Transverse colon (tissue), 4 donors: ENCODE results near the gene SLCO4A1. TPM values are rescaled to one million over a fixed set of nuclear protein-coding genes. Genes with fewer than 3 reads are reported as not detected.

Source experiments
- DNase-seq: peaks from one replicate; pipeline ENCODE4 v3.0.0-alpha.2; 2019
- H3K27ac ChIP-seq, 4 donors: fragments of 200-600 bp; sonication (generic); 2 replicates each; pipeline ENCODE4 v1.5.1; 2016 to 2018; ENCODE audit warnings: inconsistent platforms in 4 of 4
- H3K27me3 ChIP-seq: fragments of 200-600 bp; sonication (generic); 2 replicates; pipeline ENCODE4 v1.5.1; 2017; ENCODE audit warnings: inconsistent platforms
- H3K36me3 ChIP-seq, 4 donors: fragments of 200-600 bp; sonication (generic); 2 replicates each; pipeline ENCODE4 v1.5.1; 2017 to 2019; ENCODE audit warnings: inconsistent platforms in 4 of 4
- H3K4me1 ChIP-seq, 4 donors: fragments of 200-600 bp; sonication (generic); 2 replicates each; pipeline ENCODE4 v1.5.1; 2017 to 2020; ENCODE audit warnings: inconsistent platforms in 4 of 4
- H3K4me3 ChIP-seq, 4 donors: fragments of 200-600 bp; sonication (generic); 1 replicate in 1 of 4; 2 replicates in 3 of 4; pipeline versions ENCODE4 v1.5.1 to v1.6.1; 2017 to 2019; ENCODE audit warnings: inconsistent platforms in 4 of 4
- H3K9me3 ChIP-seq, 2 donors: fragments of 200-600 bp; sonication (generic); 2 replicates each; pipeline ENCODE4 v1.5.1; 2017 to 2019; ENCODE audit warnings: inconsistent platforms in 2 of 2
- EP300 ChIP-seq: sonication (generic); formaldehyde crosslinking; IDR thresholded peaks from one replicate; pipeline ENCODE4 v1.6.1; 2017; ENCODE audit warnings: antibody characterized with exemption, low read depth
- POLR2A ChIP-seq: fragments of 450-650 bp; IDR thresholded peaks from one replicate; pipeline ENCODE4 v1.6.1; 2016; ENCODE audit warnings: antibody characterized with exemption, mild to moderate bottlenecking, moderate library complexity
- POLR2AphosphoS5 ChIP-seq, 3 donors: sonication (generic); formaldehyde crosslinking; IDR thresholded peaks; one replicate each; pipeline ENCODE4 v1.6.1; 2016; ENCODE audit warnings: antibody characterized with exemption in 3 of 3
- WGBS, 2 donors: methylation state at CpG; one replicate each; pipeline ENCODE4 v1.1.5; 2018; ENCODE audit warnings: low coverage in 1 of 2; 5-methylcytosine and 5-hydroxymethylcytosine counted together
- in situ Hi-C, 4 donors: fragments of 200-750 bp; cut with MboI; loops; one replicate each; pipeline versions ENCODE4 v1.15.0 to v1.15.1; 2017; ENCODE audit warnings: low sequenced_read_pairs in 3 of 4, low pct_ligation_motif_present in 1 of 4, low pct_unique_long_range_greater_than_20kb in 1 of 4
- intact Hi-C: fragments of 100-400 bp; cut with DNase I; formaldehyde crosslinking; loops from one replicate; pipeline ENCODE4 v1.15.1; 2023; ENCODE audit warnings: low total_unique reads
- total RNA-seq, 4 donors: library from RNA; depleted of rRNA; stranded (reverse); fragments of >200 nt; gene quantifications; one replicate each; pipeline ENCODE4 v1.1.0, GENCODE V29; 2016
- TF ChIP-seq, protein P1 (sequence below), 5 experiments: fragments of 200-600 bp in 3 of 5; fragments of 450-650 bp in 2 of 5; sonication (generic) in 3 of 5; IDR thresholded peaks; 1 replicate in 2 of 5; 2 replicates in 3 of 5; pipeline ENCODE4 v1.5.1; 2016 to 2017; ENCODE audit warnings: antibody characterized with exemption in 5 of 5, inconsistent platforms in 3 of 5, mild to moderate bottlenecking in 2 of 5, moderate library complexity in 1 of 5

Gene SLCO4A1
- total RNA-seq, 4 donors from 2014 or later: 13.7 to 375 (median 60.0) TPM

DNA sequence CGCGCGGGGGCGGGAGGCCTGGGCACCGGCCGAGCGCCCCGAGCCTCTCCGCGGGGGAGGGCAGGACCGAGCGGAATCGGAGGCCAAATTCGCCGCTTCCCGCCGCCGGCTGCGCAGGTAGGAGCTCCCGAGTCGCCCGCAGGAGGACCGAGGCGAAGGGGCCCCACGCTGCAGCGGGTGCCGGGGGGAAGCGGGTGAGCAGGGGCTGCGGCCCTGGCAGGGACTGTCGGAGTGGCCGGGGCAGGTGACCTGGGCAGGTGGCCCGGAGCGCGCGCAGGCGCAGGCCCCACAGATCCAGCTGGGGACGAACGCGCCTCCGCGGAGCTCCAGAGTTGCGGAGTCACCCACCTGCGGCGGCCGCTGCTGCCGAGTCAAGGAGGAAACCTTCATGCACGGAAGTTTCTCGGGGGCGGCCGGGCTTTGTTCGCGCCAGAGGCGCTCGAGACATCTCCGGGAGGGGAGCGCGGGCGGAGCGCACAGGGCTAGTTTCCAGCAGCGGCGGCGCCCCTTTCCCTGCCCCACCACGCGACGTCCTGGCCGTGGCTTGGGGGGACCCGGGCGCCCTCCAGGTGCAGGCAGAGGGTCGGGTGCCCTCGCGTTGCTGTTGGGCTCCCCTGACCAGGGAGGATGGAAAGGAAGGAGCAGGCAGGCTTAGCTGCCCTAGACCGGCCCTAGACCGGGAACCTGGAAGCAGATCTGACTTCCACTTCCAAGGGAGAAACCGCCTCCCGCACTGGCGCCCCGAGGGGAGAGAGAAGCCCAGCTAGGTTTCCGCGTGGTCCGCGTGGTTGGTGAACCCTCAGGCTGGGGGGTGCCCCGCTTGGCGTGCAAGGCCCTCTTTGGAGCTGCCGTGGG is 590 bp downstream of the SLCO4A1 start:
- peak; percentile 64 for DNase-seq
- H3K4me3 ChIP-seq: peak overlapping the region; percentile 51 to 62 (median 58)
- in situ Hi-C loops (no loop called here), intact Hi-C loops (no loop called here)
- H3K27ac ChIP-seq: peak overlapping the region; percentile 59 to 92 (median 82)
- H3K9me3 ChIP-seq: no peaks in the 10 kb centered on the region
- peaks cover 29% of the 10 kb centered on the region for H3K27me3 ChIP-seq
- WGBS, 2 donors: 1% methylated on average over 56 of the region's 84 CpGs; no CpG with 5 or more reads in 1 of the 2 donors
- no peaks in the 10 kb centered on the region for H3K36me3 ChIP-seq
- H3K4me1 ChIP-seq: peaks cover 51 to 65% (median 63%) of the 10 kb centered on the region in 4 donors
- TF ChIP-seq EP300: no peak
- TF ChIP-seq, protein P1, sequence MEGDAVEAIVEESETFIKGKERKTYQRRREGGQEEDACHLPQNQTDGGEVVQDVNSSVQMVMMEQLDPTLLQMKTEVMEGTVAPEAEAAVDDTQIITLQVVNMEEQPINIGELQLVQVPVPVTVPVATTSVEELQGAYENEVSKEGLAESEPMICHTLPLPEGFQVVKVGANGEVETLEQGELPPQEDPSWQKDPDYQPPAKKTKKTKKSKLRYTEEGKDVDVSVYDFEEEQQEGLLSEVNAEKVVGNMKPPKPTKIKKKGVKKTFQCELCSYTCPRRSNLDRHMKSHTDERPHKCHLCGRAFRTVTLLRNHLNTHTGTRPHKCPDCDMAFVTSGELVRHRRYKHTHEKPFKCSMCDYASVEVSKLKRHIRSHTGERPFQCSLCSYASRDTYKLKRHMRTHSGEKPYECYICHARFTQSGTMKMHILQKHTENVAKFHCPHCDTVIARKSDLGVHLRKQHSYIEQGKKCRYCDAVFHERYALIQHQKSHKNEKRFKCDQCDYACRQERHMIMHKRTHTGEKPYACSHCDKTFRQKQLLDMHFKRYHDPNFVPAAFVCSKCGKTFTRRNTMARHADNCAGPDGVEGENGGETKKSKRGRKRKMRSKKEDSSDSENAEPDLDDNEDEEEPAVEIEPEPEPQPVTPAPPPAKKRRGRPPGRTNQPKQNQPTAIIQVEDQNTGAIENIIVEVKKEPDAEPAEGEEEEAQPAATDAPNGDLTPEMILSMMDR (IDR thresholded peaks at IDR 0.05): no peak
- no peak for TF ChIP-seq POLR2AphosphoS5 (IDR thresholded peaks at IDR 0.05)
- no peak for TF ChIP-seq POLR2A

- Histone ChIP-seq H3K27me3 (peaks cover 29% of the 10 kb centered on the region), H3K36me3 (no peaks in the 10 kb centered on the region), H3K27ac (peak overlapping the region; percentile 59 to 92 (median 82)), H3K4me1 (peaks cover 56 to 72% (median 69%) of the 10 kb centered on the region in 4 donors), H3K9me3 (no peaks in the 10 kb centered on the region), H3K4me3 (peak overlapping the region; percentile 51 to 62 (median 58))
- intact Hi-C loops: no loop called here
- in situ Hi-C loops: no loop called here
- no peak for DNase-seq
- 29% methylated on average over 10 of the region's 14 CpGs; no CpG with 5 or more reads in 1 of the 2 donors for WGBS, 2 donors
- no peak for TF ChIP-seq EP300
- no peak for TF ChIP-seq POLR2AphosphoS5 (IDR thresholded peaks at IDR 0.05)
- TF ChIP-seq, protein P1 (IDR thresholded peaks at IDR 0.05): no peak
- TF ChIP-seq POLR2A: no peak
These were observed 1.3 kb downstream of the SLCO4A1 start for GRCh38 chr20:62643521-62644043.

DNA sequence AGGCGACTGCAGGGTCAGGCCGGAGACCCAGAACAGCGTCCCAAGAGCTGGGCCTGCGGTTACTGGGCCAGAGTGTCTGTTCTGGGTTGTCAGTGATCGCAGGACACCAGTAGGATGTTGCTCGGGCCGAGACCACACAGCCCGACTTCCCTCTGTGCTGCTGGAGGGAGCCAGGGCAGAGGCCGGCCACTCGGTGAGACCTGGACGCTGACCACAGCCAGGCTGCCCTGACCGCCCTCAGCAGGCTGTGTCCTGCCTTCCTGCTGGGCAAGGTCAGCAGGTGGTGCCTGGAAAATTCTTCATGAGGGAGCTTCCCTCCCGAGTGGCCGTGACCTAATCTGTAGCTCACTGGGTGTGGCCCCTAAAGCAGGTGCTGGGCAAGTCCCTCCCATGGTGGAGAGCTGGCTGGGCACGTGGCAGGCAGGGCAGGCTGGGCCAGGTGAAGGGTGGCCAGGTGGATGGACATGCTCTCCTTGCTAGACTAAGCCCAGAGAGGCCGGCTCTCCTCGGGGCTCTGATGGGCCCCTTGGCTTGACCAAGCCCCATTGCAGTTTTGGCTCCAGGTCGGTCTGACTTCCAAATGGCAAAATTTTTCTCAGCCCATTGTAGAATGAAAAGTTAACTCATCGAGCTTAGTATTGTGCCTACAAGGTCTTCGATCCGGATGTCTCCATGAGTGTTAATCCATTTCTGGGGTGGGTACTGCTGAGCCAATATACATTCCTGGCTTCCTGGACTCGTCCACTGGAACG is 1.9 kb downstream of the SLCO4A1 start:
- peak; percentile 81 for DNase-seq
- peak overlapping the region; percentile 59 to 92 (median 82) for H3K27ac ChIP-seq
- H3K4me3 ChIP-seq: peak overlapping the region in 1 of 4 donors; percentile 62
- peaks cover 29% of the 10 kb centered on the region for H3K27me3 ChIP-seq
- intact Hi-C loops: no loop called here
- in situ Hi-C loops: no loop called here
- no peaks in the 10 kb centered on the region for H3K9me3 ChIP-seq
- H3K4me1 ChIP-seq: peaks cover 56 to 76% (median 69%) of the 10 kb centered on the region in 4 donors
- TF ChIP-seq POLR2AphosphoS5 (IDR thresholded peaks at IDR 0.05) (peak; percentile 47 to 78 (median 73)), EP300 (no peak), POLR2A (peak; percentile 64)
- no peaks in the 10 kb centered on the region for H3K36me3 ChIP-seq
- WGBS, 2 donors: 57% methylated on average over 23 of the region's 23 CpGs; no CpG with 5 or more reads in 1 of the 2 donors

- 57 to 74% methylated on average over 4 to 12 of the region's 12 CpGs for WGBS, 2 donors
- TF ChIP-seq, protein P1 (IDR thresholded peaks at IDR 0.05): no peak
- TF ChIP-seq POLR2A (peak; percentile 36), POLR2AphosphoS5 (IDR thresholded peaks at IDR 0.05) (peak in 2 of 3 donors; percentile 30 to 65)
- H3K4me1 ChIP-seq: peaks cover 56 to 76% (median 69%) of the 10 kb centered on the region in 4 donors
- intact Hi-C loops (no loop called here), in situ Hi-C loops (no loop called here)
- H3K36me3 ChIP-seq: no peaks in the 10 kb centered on the region
- peaks cover 29% of the 10 kb centered on the region for H3K27me3 ChIP-seq
- peak overlapping the region; percentile 59 to 92 (median 82) for H3K27ac ChIP-seq
- no peaks in the 10 kb centered on the region for H3K9me3 ChIP-seq
- H3K4me3 ChIP-seq: no peak overlapping the region
- DNase-seq: peak; percentile 81
These were observed 2.6 kb downstream of the SLCO4A1 start for GRCh38 chr20:62644802-62645496.
